GM21360 (cell line): ENCODE data around the gene USP36.
"Not testable (repeated sequence)": the region's sequence is repeated elsewhere in the genome, so short reads cannot be mapped to it uniquely, and the experiment has no call there.

ENCODE experiments used
- ATAC-seq: cut with Tn5 transposase; IDR thresholded peaks from one replicate; pipeline ENCODE4 v1.9.1; 2021; ENCODE audit warnings: mild to moderate bottlenecking, moderate library complexity; ENCODE audit not compliant: unreplicated experiment

The USP36 gene

GRCh38 chr17:78793968-78794367 is 46.6 kb downstream of the USP36 start:
- no peak for ATAC-seq

- no peak for ATAC-seq
Measured at GRCh38 chr17:78793415-78793814, 47.2 kb downstream of the USP36 start.

GRCh38 chr17:78791840-78792709 is 48.5 kb downstream of the USP36 start:
- no peak for ATAC-seq

GRCh38 chr17:78790552-78790951 is 50.1 kb downstream of the USP36 start:
- ATAC-seq, result no peak

GRCh38 chr17:78789663-78790181 is 50.9 kb downstream of the USP36 start:
- no peak for ATAC-seq

- ATAC-seq, result no peak
Measured at GRCh38 chr17:78789149-78789662, 51.4 kb downstream of the USP36 start.

GRCh38 chr17:78788451-78788850 is 52.2 kb downstream of the USP36 start:
- ATAC-seq, result no peak

- ATAC-seq, result no peak
Measured at GRCh38 chr17:78787444-78787843, 53.2 kb downstream of the USP36 start.

GRCh38 chr17:78785663-78786057 is 55.0 kb downstream of the USP36 start:
- ATAC-seq, result no peak

GRCh38 chr17:78785011-78785662 is 55.5 kb downstream of the USP36 start:
- no peak for ATAC-seq

GRCh38 chr17:78784352-78784751 is 56.3 kb downstream of the USP36 start:
- no peak for ATAC-seq

- no peak for ATAC-seq
Measured at GRCh38 chr17:78783711-78784324, 56.8 kb downstream of the USP36 start.

GRCh38 chr17:78781893-78782304 is 58.7 kb downstream of the USP36 start, which contains the start of gene CYTH1:
Gene CYTH1, minus strand, starts transcription at chr17:78782273. Its CDS starts 50 bp downstream, at chr17:78782223.
- ATAC-seq, result peak; percentile 6

- ATAC-seq, result peak; percentile 12
Measured at GRCh38 chr17:78781104-78781892, 59.3 kb downstream of the USP36 start.

GRCh38 chr17:78780335-78780734 is 60.3 kb downstream of the USP36 start:
- no peak for ATAC-seq

GRCh38 chr17:78779850-78780249 is 60.8 kb downstream of the USP36 start:
- ATAC-seq, result no peak

- ATAC-seq, result not testable (repeated sequence)
Measured at GRCh38 chr17:78779286-78779651, 61.3 kb downstream of the USP36 start.

GRCh38 chr17:78777881-78778280 is 62.7 kb downstream of the USP36 start:
- ATAC-seq, result no peak

- no peak for ATAC-seq
Measured at GRCh38 chr17:78774956-78775571, 65.5 kb downstream of the USP36 start.

GRCh38 chr17:78774453-78774852 is 66.2 kb downstream of the USP36 start:
- no peak for ATAC-seq
